Smooth muscle cell (in vitro differentiated cells): ENCODE measurements around the gene TOP2B. TPM values are rescaled to one million over a fixed set of nuclear protein-coding genes. Genes with fewer than 3 reads are reported as not detected.

Source experiments
- DNase-seq: peaks from one replicate; lab custom pipeline; 2025; ENCODE audit not compliant: unreplicated experiment; lab: John Stamatoyannopoulos, UW
- H2AFZ ChIP-seq: fragments of 200-600 bp; sonication (generic); 2 replicates; pipeline ENCODE4 v1.6.0; 2016; ENCODE audit warnings: antibody characterized with exemption, low read depth, mild to moderate bottlenecking
- H3F3A ChIP-seq: fragments of 200-600 bp; sonication (generic); 2 replicates; pipeline ENCODE4 v1.6.0; 2017; ENCODE audit warnings: antibody characterized with exemption, low read depth
- H3K27ac ChIP-seq: fragments of 200-600 bp; sonication (generic); 2 replicates; pipeline ENCODE4 v1.5.1; 2016; ENCODE audit warnings: low read depth, mild to moderate bottlenecking
- H3K27me3 ChIP-seq: fragments of 200-600 bp; sonication (generic); 2 replicates; pipeline ENCODE4 v1.6.1; 2016; ENCODE audit warnings: low read depth, mild to moderate bottlenecking
- H3K36me3 ChIP-seq: fragments of 200-600 bp; sonication (generic); 2 replicates; pipeline ENCODE4 v1.5.1; 2016; ENCODE audit warnings: low read depth
- H3K4me1 ChIP-seq: fragments of 200-600 bp; sonication (generic); 2 replicates; pipeline ENCODE4 v1.5.1; 2016; ENCODE audit warnings: low read depth
- H3K4me2 ChIP-seq: fragments of 200-600 bp; sonication (generic); 2 replicates; pipeline ENCODE4 v1.6.0; 2016; ENCODE audit warnings: mild to moderate bottlenecking
- H3K4me3 ChIP-seq: fragments of 200-600 bp; sonication (generic); 2 replicates; pipeline ENCODE4 v1.5.1; 2016; ENCODE audit warnings: mild to moderate bottlenecking
- H3K79me2 ChIP-seq: fragments of 200-600 bp; sonication (generic); 2 replicates; pipeline ENCODE4 v1.6.0; 2016; ENCODE audit warnings: low read depth, mild to moderate bottlenecking
- H3K9ac ChIP-seq: fragments of 200-600 bp; sonication (generic); 2 replicates; pipeline ENCODE4 v1.6.0; 2016; ENCODE audit warnings: low read depth
- H3K9me3 ChIP-seq: fragments of 200-600 bp; sonication (generic); replicated peaks from 2 replicates; pipeline ENCODE4 v1.5.1; 2016; ENCODE audit warnings: low read depth
- H4K20me1 ChIP-seq: fragments of 200-600 bp; sonication (generic); 2 replicates; pipeline ENCODE4 v1.6.0; 2016; ENCODE audit warnings: low read depth
- WGBS: methylation state at CpG from one replicate; pipeline ENCODE4 v1.1.7; 2016; ENCODE audit warnings: low lambda C conversion rate; 5-methylcytosine and 5-hydroxymethylcytosine counted together
- polyA plus RNA-seq: library from polyadenylated mRNA; unstranded; fragments of >200 nt; fragmentation: Nextera tagmentation; extraction: Ambion mirVana; gene quantifications from 2 replicates; pipeline ENCODE4 v1.2.1, GENCODE V29; 2016
- total RNA-seq: library from RNA; depleted of rRNA; stranded (reverse); fragments of >200 nt; gene quantifications from 2 replicates; pipeline ENCODE4 v1.2.3, GENCODE V29; 2014
- TF ChIP-seq, protein P1 (sequence below): fragments of 200-600 bp; sonication (generic); IDR thresholded peaks from 2 replicates; pipeline ENCODE4 v1.5.1; 2017; ENCODE audit warnings: borderline replicate concordance, mild to moderate bottlenecking, antibody characterized with exemption; ENCODE audit not compliant: insufficient read depth, poor library complexity, severe bottlenecking

Gene TOP2B
- total and polyA plus RNA-seq, 2 experiments from 2014 or later: 70.2 to 132 TPM

DNA sequence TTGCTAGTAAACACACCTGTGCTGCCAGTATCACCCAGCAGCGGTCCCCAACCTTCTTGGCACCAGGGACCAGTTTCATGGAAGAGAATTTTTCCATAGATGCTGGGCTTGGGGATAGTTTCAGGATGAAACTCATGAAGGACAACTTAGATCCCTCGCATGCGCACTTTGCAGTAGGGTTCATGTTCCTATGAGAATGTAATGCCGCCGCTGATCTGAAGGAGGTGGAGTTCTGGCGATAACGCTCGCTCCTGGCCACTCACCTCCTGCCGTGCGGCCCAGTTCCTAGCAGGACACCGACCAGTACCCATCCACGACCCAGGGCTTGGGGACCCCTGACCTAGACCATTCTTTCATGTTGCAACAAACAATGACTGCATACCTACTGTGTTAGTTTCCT lies 89.7 kb downstream of the TOP2B start:
- Histone ChIP-seq H3K9ac (no peak overlapping the region), H2AFZ (no peak overlapping the region), H3K4me2 (no peak overlapping the region), H4K20me1 (no peaks in the 10 kb centered on the region), H3K27me3 (no peaks in the 10 kb centered on the region), H3K27ac (peak overlapping the region; percentile 93), H3K4me3 (no peak overlapping the region), H3K36me3 (peaks cover 4% of the 10 kb centered on the region), H3K9me3 (no peaks in the 10 kb centered on the region), H3K4me1 (no peaks in the 10 kb centered on the region), H3F3A (peaks cover 23% of the 10 kb centered on the region), H3K79me2 (peaks cover 21% of the 10 kb centered on the region)
- TF ChIP-seq, protein P1, sequence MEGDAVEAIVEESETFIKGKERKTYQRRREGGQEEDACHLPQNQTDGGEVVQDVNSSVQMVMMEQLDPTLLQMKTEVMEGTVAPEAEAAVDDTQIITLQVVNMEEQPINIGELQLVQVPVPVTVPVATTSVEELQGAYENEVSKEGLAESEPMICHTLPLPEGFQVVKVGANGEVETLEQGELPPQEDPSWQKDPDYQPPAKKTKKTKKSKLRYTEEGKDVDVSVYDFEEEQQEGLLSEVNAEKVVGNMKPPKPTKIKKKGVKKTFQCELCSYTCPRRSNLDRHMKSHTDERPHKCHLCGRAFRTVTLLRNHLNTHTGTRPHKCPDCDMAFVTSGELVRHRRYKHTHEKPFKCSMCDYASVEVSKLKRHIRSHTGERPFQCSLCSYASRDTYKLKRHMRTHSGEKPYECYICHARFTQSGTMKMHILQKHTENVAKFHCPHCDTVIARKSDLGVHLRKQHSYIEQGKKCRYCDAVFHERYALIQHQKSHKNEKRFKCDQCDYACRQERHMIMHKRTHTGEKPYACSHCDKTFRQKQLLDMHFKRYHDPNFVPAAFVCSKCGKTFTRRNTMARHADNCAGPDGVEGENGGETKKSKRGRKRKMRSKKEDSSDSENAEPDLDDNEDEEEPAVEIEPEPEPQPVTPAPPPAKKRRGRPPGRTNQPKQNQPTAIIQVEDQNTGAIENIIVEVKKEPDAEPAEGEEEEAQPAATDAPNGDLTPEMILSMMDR: no peak
- no peak for DNase-seq
- WGBS: 96% methylated on average over 12 of the region's 12 CpGs

DNA sequence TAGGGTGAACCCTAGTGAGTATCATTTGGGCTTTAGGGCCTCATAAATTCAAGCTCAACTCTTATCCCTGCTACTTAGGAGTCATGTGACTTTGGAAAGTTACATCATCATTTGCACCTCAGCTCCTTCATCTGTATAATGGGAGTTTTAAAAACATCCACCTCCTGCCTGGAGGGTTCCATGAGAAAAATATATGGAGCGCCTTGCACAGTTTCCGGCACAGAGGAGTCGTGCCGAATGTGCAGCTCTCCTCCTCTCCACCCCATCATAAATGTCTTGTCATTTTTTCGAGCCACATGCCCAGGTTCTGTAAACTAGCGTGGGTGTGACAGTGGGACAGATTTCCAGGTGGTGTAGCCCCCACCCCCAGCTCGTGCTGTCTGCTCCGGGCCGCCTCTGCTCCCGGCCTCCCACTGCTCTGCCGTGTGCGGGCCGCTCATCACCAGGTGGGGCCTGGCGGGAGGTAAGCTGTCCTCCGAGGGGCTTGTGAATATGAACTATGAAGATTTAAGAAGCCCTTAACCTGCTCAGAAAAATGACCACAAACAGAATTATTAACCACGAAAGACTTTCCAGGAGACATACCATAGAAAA lies 90.4 kb downstream of the TOP2B start:
- Histone ChIP-seq H3K36me3 (peaks cover 4% of the 10 kb centered on the region), H4K20me1 (no peaks in the 10 kb centered on the region), H3K79me2 (peaks cover 16% of the 10 kb centered on the region), H2AFZ (no peak overlapping the region), H3K9me3 (no peaks in the 10 kb centered on the region), H3K4me3 (no peak overlapping the region), H3K9ac (peak overlapping the region; percentile 3), H3K4me1 (no peaks in the 10 kb centered on the region), H3K27me3 (no peaks in the 10 kb centered on the region), H3K4me2 (peak overlapping the region; percentile 26), H3F3A (peaks cover 18% of the 10 kb centered on the region), H3K27ac (peak overlapping the region; percentile 93)
- TF ChIP-seq, protein P1: no peak
- WGBS: 93% methylated on average over 16 of the region's 16 CpGs
- no peak for DNase-seq

DNA sequence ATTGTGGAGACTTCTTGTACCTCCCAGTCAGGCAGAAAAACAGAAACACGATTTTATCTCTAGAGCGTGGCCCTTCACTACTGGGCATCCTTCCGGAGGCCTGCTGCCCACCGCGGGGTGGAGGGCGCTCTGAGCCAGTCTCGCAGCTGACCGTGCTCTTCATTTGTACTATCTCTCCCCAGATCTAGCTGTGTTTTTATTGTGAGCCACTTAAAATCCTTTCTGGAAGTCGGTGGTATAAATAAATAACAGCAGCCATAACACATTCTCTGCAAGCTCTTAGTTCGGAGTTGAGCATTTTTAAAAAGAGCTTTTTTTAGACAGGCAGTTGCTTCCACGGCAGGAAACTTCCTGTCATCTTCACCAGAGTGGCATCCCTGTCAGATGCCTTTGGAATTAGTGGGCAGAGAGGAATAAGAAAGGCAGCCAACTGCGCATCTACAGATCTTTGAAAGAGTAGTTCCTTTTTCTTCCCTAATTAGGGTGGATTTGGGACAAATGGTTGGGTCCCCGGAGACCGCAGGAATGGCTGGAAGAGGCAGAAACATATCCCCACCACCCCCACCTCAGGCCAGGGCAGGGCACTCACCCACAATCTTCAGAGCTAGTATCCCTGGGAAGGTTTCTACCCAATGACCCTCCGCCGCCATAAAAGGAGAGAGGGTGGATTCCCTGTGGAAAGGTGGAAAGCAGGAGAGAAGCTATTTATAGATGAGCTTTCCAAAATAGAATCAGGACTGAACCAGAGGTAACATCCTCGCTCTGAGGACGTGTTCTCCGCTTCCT lies 91.1 kb downstream of the TOP2B start:
- no peaks in the 10 kb centered on the region for H3K9me3 ChIP-seq
- H3K79me2 ChIP-seq: peaks cover 15% of the 10 kb centered on the region
- no peaks in the 10 kb centered on the region for H3K4me1 ChIP-seq
- H3K27ac ChIP-seq: peak overlapping the region; percentile 93
- H3K27me3 ChIP-seq: no peaks in the 10 kb centered on the region
- H3K9ac ChIP-seq: peak overlapping the region; percentile 56
- H3K4me3 ChIP-seq: no peak overlapping the region
- H3F3A ChIP-seq: peaks cover 14% of the 10 kb centered on the region
- H3K4me2 ChIP-seq: peak overlapping the region; percentile 49
- peaks cover 4% of the 10 kb centered on the region for H3K36me3 ChIP-seq
- no peak overlapping the region for H2AFZ ChIP-seq
- WGBS: 33% methylated on average over 19 of the region's 19 CpGs
- TF ChIP-seq, protein P1: no peak
- no peaks in the 10 kb centered on the region for H4K20me1 ChIP-seq
- no peak for DNase-seq
